Ovary (tissue), 9 donors: Measurements from ENCODE around the gene LMO1. TPM values are rescaled to one million over a fixed set of nuclear protein-coding genes. Genes with fewer than 3 reads are reported as not detected.

Source experiments
- DNase-seq, 5 donors: peaks; one replicate each; pipeline ENCODE4 v3.0.0-alpha.2; 2019 to 2020
- H3K27ac ChIP-seq, 2 donors: fragments of 200-600 bp; one replicate each; pipeline versions ENCODE4 v1.5.1 to v1.8.0; 2019 to 2022
- H3K27me3 ChIP-seq: fragments of 200-600 bp; one replicate; pipeline ENCODE4 v1.8.0; 2022
- H3K36me3 ChIP-seq: fragments of 200-600 bp; sonication (generic); one replicate; pipeline ENCODE4 v1.5.1; 2019
- H3K4me1 ChIP-seq: one replicate; pipeline ENCODE4 v1.8.1; 2013; ENCODE audit warnings: mild to moderate bottlenecking, moderate library complexity; ENCODE audit not compliant: insufficient read depth
- H3K4me3 ChIP-seq: fragments of 200-600 bp; sonication (generic); one replicate; pipeline ENCODE4 v1.5.1; 2017
- H3K9me3 ChIP-seq, 2 donors: fragments of 200-600 bp in 1 of 2; sonication (generic) in 1 of 2; one replicate each; pipeline versions ENCODE4 v1.5.1 to v1.8.1; 2013 to 2019; ENCODE audit warnings: mild to moderate bottlenecking in 1 of 2, moderate library complexity in 1 of 2
- EP300 ChIP-seq: sonication (generic); formaldehyde crosslinking; IDR thresholded peaks from one replicate; pipeline ENCODE4 v1.6.1; 2017; ENCODE audit warnings: antibody characterized with exemption
- POLR2A ChIP-seq: fragments of 450-650 bp; IDR thresholded peaks from one replicate; pipeline ENCODE4 v1.6.1; 2017; ENCODE audit warnings: antibody characterized with exemption, mild to moderate bottlenecking, moderate library complexity
- WGBS, 3 donors: extraction: QIAGEN DNeasy Blood & Tissue Kit in 1 of 3; methylation state at CpG; one replicate each; pipeline versions ENCODE4 v1.1.5 to v1.1.7; 2013 to 2017; 5-methylcytosine and 5-hydroxymethylcytosine counted together
- intact Hi-C, 4 donors: fragments of 100-400 bp; cut with DNase I; formaldehyde crosslinking; loops; one replicate each; pipeline versions ENCODE4 v1.11.0 to v1.15.1; 2022 to 2023
- polyA plus RNA-seq, 2 donors: library from polyadenylated mRNA; stranded (reverse); fragments of 200-250 nt in 1 of 2; fragments of 350-450 nt in 1 of 2; fragmentation: Illumina TruSeq in 1 of 2; extraction: RNeasy Lipid Tissue Mini Kit (QIAGEN cat#74804) in 1 of 2; gene quantifications; one replicate each; pipeline ENCODE4 v1.2.3, GENCODE V29; 2013 to 2014
- total RNA-seq, 7 donors: library from RNA; depleted of rRNA in 2 of 7; stranded (reverse); fragments of >200 nt in 2 of 7; fragmentation: NEBNext Ultra II Directional in 3 of 7; extraction: Animal tissue kit (Norgen Biotek cat#: 25700) in 3 of 7; gene quantifications; one replicate each; pipeline versions ENCODE4 v1.1.0 to v1.2.4, GENCODE V29; 2016 to 2023
- TF ChIP-seq, protein P1 (sequence below), 3 donors: fragments of 450-650 bp in 2 of 3; fragments of 200-600 bp in 1 of 3; IDR thresholded peaks; one replicate each; pipeline versions ENCODE4 v1.5.1 to v1.8.0; 2016 to 2022; ENCODE audit warnings: antibody characterized with exemption in 3 of 3, mild to moderate bottlenecking in 1 of 3
- donor health status: DM: no; HTN: no; CAD: no; lungs with moderate emphysema.
- donor health status: DM: no; HTN: no; CAD: no.
- donor health status: Bipolar disorder and iron deficiency.
- donor health status: DM: yes; HTN: yes; CAD: no.
- donor health status: DM: no; HTN: no; CAD: no.
- donor health status: DM: yes; HTN: yes; CAD: no.

LMO1 gene
- total and polyA plus RNA-seq, 9 donors, result 0.18 to 0.55 (median 0.32) TPM; not detected in 6

DNA sequence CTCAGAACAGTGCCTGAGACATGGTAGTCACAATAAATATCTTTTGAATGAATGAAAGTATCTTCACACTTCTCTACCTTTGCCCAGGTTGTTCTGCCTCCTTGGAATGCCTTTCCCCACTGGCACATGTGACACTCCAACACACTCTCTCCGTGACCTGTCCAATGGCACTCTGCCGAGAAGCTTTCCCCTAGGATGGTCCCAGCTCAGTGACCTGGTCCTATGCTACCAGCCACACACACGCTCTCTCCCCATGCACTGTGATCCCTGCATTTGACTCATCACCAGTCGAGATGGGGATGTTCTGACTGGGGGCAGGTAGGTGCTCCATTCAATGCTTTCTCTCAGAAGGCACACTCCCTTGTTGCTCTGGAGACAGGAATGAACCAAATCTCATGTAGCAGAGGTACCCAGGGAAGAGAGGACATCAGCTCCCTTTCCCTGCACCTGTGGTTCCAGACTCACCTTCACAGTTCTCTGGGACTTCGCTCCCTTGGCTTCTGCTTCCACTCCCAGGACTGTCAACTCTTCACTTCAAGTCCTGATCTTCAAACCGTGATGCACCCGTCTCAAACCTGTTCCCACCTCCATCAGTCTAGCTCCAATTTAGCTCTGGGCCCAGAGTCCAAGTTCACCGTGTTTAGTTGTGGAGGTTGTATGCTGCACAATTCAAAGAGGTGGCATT, 30.7 kb upstream of the LMO1 start:
- H3K9me3 ChIP-seq, result no peaks in the 10 kb centered on the region
- intact Hi-C loops, result no loop called here
- no peak overlapping the region for H3K27ac ChIP-seq
- 92 to 96% (median 93%) methylated on average over 8 of the region's 8 CpGs for whole genome bisulfite sequencing, 3 donors
- no peak for TF ChIP-seq EP300
- H3K4me1 ChIP-seq, result no peaks in the 10 kb centered on the region
- no peaks in the 10 kb centered on the region for H3K27me3 ChIP-seq
- no peaks in the 10 kb centered on the region for H3K36me3 ChIP-seq
- H3K4me3 ChIP-seq, result no peak overlapping the region
- no peak for DNase-seq

GRCh38 chr11:8293171-8293570, 29.5 kb upstream of the LMO1 start:
- Histone ChIP-seq H3K27ac (no peak overlapping the region), H3K4me1 (no peaks in the 10 kb centered on the region), H3K9me3 (no peaks in the 10 kb centered on the region), H3K36me3 (no peaks in the 10 kb centered on the region), H3K27me3 (no peaks in the 10 kb centered on the region), H3K4me3 (no peak overlapping the region)
- intact Hi-C loops, result no loop called here
- TF ChIP-seq, protein P1, sequence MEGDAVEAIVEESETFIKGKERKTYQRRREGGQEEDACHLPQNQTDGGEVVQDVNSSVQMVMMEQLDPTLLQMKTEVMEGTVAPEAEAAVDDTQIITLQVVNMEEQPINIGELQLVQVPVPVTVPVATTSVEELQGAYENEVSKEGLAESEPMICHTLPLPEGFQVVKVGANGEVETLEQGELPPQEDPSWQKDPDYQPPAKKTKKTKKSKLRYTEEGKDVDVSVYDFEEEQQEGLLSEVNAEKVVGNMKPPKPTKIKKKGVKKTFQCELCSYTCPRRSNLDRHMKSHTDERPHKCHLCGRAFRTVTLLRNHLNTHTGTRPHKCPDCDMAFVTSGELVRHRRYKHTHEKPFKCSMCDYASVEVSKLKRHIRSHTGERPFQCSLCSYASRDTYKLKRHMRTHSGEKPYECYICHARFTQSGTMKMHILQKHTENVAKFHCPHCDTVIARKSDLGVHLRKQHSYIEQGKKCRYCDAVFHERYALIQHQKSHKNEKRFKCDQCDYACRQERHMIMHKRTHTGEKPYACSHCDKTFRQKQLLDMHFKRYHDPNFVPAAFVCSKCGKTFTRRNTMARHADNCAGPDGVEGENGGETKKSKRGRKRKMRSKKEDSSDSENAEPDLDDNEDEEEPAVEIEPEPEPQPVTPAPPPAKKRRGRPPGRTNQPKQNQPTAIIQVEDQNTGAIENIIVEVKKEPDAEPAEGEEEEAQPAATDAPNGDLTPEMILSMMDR (IDR thresholded peaks at IDR 0.05), result no peak
- no peak for TF ChIP-seq EP300
- no peak for TF ChIP-seq POLR2A
- no peak for DNase-seq
- WGBS, 3 donors, result 92 to 93% (median 93%) methylated on average over 7 of the region's 7 CpGs

DNA sequence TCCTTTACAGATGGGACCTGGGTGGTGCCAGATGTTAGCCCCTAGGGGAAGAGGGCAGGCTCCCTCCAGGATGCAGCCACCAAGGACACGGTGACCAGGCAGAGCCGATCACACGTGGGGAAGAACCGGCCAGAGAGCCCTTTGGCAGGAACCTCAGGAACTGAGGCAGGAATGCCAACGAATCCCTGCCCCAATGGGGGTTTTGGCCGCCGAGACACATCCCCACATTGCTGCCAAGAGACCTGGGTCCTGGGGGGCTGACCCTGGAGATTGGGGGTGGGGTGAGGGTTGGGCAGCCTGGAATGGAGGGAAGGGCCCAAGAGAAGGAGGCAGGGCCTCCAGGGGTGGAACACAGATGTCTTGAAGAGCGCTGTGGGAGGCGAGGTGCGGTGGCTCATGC, 28.7 kb upstream of the LMO1 start:
- no peak for DNase-seq

DNA sequence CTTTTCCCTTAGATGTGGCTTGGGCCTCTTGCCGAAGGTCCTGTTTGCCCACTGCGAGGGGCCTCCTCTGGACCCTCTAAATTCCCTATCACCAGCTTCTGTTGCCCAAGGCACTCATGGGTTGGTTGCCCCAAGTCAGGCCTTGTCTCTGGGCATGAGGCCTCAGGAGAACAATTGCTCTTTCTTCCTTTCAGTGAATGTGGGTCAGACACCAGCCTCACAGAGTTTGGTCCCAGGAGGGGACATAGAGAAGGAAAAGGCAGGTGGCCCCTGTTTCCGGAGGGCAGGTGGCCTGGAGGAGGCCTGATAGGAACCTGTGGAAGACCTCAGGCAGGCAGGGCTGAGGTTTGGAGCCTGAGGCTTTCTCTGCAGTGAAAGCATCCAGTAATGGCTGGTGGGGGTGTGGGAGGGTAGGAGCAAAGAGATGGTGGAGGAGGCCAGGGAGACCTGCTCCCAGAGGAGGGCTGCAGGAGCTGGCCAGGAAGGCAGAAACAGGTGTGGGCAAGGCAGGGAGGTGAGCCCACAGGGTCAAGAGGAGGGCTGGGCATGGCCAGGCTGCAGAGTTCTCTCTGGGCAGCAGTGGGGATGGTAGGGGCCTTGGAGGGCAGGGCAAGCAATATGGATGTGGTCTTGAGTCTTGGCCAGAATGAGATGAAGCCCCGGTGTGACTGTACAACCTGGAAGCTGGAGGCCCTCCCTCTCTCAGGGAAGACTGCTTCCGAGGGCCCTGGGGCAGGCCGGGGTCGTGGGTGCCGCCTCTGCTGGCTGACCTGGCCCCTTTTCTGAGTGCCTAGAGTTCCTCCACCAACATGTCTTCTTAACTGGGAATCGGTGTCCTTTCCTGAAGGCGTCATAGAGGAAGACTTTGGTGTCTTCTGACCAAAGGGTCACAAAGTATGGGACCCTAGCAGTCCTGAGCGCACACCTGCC, 28.0 kb upstream of the LMO1 start:
- no peaks in the 10 kb centered on the region for H3K27me3 ChIP-seq
- intact Hi-C loops, result no loop called here
- no peak overlapping the region for H3K4me3 ChIP-seq
- WGBS, 3 donors, result 90 to 92% (median 92%) methylated on average over 11 of the region's 11 CpGs
- no peaks in the 10 kb centered on the region for H3K4me1 ChIP-seq
- H3K27ac ChIP-seq, result no peak overlapping the region
- DNase-seq, result no peak
- no peaks in the 10 kb centered on the region for H3K36me3 ChIP-seq
- H3K9me3 ChIP-seq, result no peaks in the 10 kb centered on the region
- TF ChIP-seq POLR2A, result no peak
- TF ChIP-seq, protein P1 (IDR thresholded peaks at IDR 0.05), result no peak
- no peak for TF ChIP-seq EP300

More for the DNA sequence above, 28.7 kb upstream of the LMO1 start:
- no peaks in the 10 kb centered on the region for H3K4me1 ChIP-seq
- H3K36me3 ChIP-seq, result no peaks in the 10 kb centered on the region
- TF ChIP-seq, protein P1 (IDR thresholded peaks at IDR 0.05), result no peak
- TF ChIP-seq EP300, result no peak
- TF ChIP-seq POLR2A, result no peak
- intact Hi-C loops, result no loop called here
- no peak overlapping the region for H3K4me3 ChIP-seq
- WGBS, 3 donors, result 93 to 95% (median 95%) methylated on average over 10 of the region's 10 CpGs
- no peaks in the 10 kb centered on the region for H3K27me3 ChIP-seq
- H3K27ac ChIP-seq, result no peak overlapping the region
- H3K9me3 ChIP-seq, result no peaks in the 10 kb centered on the region
